ENCODE measurements around the gene ZBED1. TPM values are rescaled to one million over a fixed set of nuclear protein-coding genes. Genes with fewer than 3 reads are reported as not detected.
"Not testable (repeated sequence)": the region's sequence is repeated elsewhere in the genome, so short reads cannot be mapped to it uniquely, and the experiment has no call there.

ZBED1 gene
- total RNA-seq, result 10 to 100 TPM; 19.2 to 33.4 TPM

DNA sequence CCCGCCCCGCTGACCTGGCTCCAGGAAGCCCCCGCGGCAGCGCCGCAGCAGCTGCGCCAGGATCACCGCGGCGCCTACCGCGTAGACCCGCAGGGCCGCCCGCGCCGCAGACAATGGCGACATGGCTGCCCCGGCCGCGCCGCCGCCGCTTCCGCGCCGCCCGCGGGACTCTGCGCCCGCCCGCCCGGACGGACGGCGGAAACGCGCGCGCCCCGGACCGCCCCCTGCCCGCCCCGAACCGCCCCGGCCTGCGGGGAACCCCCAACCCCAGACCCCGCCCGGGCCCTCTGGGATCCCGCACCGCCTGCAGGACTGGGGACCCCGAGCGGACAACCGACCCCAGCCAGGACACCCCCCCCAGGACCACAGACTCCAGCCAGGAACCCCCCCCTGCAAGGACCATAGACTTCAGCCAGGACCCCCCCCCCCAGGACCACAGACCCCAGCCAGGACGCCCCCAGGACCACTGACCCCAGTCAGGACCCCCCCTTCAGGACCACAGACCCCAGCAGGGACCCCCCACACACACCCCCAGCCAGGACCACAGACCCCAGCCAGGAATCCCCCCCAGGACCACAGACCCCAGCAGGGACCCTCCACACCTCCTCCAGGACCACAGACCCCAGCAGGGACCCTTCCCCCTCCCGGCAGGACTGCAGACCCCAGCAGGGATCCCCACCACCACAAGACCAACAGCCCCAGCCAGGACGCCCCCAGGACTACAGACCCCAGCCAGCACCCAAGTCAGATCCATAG, at the start of gene ZBED1, which contains the start of gene DHRSX:
ZBED1 (minus strand) TSS at position 174 of the 756 bp plus-strand sequence. CDS start 10,257 bp downstream, outside the sequence.
DHRSX (minus strand) TSS at position 174 of the 756 bp plus-strand sequence; CDS start at position 123, 51 bp downstream.
- peak; percentile 60 to 66 for DNase-seq (ENCODE audit: low spot score in 2 of 2)
- Mint-ChIP-seq H3K9me3 (no peaks in the 10 kb centered on the region), H3K27ac (peak within 1 kb of the TSS; percentile 91 to 94), H3K36me3 (peaks cover 0 to 8% of the 10 kb centered on the region in 2 donors)
- ATAC-seq, result peak; percentile 76 to 82

DNA sequence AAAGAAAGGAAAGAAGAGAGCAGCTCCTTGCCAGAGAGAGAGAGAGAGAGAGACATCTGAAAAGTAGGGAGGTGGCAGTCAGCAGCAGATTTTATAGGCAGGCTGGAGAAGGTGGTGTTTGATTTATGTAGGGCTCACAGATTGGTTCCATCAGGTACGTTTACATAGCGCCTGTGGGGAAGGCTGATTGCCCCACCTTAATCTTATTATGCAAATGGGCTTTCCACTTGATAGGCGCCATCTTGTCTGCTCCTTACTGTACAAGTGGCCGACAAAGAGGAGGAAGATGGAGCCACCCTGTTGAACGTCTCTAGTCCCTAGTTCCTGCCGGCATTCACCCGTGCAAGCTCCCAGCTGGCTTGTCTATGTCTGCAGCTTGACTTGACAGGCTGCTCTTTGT, 49.1 kb upstream of the ZBED1 start:
- ATAC-seq (no peak), DNase-seq (ENCODE audit: low spot score in 2 of 2) (no peak)
- Mint-ChIP-seq H3K36me3 (peaks cover under 1 to 5% of the 10 kb centered on the region in 2 donors), H3K27ac (no peak overlapping the region), H3K9me3 (peaks cover 0 to 8% of the 10 kb centered on the region in 2 donors)

DNA sequence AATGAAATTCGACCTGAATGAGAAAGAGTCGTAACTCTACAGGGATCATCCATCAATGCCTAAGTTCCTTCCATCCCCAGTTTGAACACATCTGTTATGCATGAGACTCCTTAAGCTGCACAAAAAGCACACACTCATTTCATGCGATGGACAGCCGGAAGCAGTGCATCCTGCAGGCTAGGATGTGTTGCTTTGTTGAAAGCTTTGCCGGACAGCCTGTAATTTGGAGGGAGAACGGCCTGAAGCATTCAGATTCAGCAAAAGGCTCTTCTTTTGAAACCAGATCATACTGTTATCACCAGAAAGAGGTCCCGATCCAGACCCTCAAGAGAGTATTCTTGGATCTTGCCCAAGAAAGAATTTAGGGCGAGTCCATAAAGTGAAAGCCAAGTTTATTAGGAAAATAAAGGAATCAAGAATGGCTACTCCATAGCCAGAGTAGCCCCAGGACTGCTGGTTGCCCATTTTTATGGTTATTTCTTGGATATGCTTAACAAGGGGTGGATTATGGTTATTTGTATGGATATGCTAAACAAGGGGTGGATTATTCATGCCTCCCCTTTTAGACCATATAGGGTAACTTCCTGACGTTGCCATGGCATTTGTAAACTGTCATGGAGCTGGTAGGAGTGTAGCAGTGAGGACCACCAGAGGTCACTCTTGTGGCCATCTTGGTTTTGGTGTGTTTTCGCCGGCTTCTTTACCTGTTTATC, 48.1 kb upstream of the ZBED1 start:
- H3K9me3 Mint-ChIP-seq, result peaks cover 0 to 8% of the 10 kb centered on the region in 2 donors
- no peak for DNase-seq (ENCODE audit: low spot score in 2 of 2)
- H3K27ac Mint-ChIP-seq, result no peak overlapping the region
- H3K36me3 Mint-ChIP-seq, result peaks cover 0 to 5% of the 10 kb centered on the region in 2 donors
- ATAC-seq, result no peak

DNA sequence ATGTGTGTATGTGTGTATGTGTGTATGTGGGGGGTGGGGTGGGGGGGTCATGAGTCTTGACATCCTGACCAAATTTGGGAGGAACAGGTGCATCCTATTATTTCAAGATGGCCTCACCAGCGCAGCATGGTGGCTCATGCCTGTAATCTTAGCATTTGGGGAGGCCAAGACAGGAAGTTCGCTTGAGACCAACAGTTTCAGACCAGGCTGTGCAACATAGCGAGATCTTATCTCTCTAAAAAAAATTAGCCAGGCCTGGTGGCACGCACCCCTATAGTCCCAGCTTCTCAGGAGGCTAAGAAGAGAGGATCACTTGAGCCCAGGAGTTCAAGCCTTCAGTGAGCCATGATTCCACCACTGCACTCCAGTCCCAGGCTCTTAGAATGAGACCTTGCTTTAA, 47.0 kb upstream of the ZBED1 start:
- no peak for DNase-seq (ENCODE audit: low spot score in 2 of 2)
- Mint-ChIP-seq H3K9me3 (peaks cover 0 to 8% of the 10 kb centered on the region in 2 donors), H3K36me3 (peaks cover 0 to 5% of the 10 kb centered on the region in 2 donors), H3K27ac (no peak overlapping the region)
- no peak for ATAC-seq

DNA sequence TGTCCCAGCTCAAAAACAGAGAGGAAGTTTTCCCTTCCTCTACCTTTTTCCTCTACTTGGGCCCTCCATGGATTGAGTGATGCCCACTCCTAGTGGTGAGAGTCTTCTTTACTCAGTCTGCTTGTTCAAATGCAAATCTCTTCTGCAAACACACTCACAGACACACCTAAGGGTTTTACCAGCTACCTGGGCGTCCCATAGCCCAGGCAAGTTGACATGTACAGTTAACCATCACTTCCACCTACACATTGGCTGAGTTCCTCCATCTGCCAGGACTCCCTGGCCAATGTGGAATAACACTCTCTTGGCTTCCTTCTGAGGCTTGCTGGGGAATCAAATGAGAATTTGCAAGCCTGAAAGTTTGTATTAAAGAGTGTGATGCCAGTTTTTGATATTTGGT, 45.7 kb upstream of the ZBED1 start:
- DNase-seq (ENCODE audit: low spot score in 2 of 2), result no peak
- Mint-ChIP-seq H3K27ac (no peak overlapping the region), H3K9me3 (peaks cover 0 to 8% of the 10 kb centered on the region in 2 donors), H3K36me3 (peaks cover 0 to 5% of the 10 kb centered on the region in 2 donors)
- no peak for ATAC-seq

DNA sequence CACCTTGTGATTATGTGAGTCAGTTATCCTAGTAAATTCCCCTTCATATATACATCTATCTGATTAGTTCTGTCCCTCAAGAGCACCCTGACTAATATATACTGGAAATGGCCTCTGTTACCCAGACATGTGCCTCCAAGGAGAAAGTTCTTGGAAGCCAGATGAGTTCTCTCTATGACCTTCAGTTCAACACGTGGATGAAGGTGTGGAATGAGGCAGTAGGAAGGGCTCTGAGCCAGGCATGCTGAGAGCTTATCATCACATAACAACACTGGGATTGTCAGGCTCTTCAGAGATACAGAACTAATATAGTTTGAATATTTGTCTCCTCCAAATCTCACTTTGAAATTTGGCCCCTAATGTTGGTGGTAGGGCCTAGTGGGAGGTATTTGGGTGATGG, 44.4 kb upstream of the ZBED1 start:
- DNase-seq (ENCODE audit: low spot score in 2 of 2) (no peak), ATAC-seq (no peak)
- Mint-ChIP-seq H3K36me3 (peaks cover 0 to 5% of the 10 kb centered on the region in 2 donors), H3K27ac (no peak overlapping the region), H3K9me3 (peaks cover 0 to 8% of the 10 kb centered on the region in 2 donors)

DNA sequence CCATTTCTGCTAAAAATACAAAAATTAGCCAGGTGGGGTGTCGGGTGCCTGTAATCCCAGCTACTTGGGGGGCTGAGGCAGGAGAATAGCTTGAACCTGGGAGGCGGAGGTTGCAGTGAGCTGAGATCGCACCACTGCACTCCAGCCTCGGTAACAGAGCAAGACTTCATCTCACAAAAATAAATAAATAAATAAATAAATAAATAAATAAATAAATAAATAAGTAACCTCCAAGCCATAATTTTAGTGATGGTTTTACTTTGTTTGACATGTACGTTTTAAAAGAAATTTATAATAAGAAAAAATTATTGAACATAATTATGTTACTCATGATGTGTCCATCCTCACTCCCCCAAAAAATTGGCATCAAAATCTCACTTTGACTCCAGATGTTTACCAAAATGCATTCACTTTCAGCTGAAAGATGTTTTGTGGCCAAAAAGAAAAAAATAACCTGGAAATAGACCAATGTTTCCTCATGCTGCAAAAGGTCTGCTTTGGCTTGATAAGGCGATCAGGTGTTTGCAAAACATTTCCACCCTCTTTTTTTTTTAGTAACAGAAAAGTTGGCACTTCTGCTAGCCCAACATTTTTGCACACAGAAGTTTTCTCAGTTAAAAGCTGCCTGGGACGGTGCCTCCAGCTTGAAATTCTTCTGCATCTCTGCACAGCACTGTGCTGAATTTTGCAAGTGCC, 42.2 kb upstream of the ZBED1 start:
- Mint-ChIP-seq H3K36me3 (no peaks in the 10 kb centered on the region), H3K9me3 (peaks cover 0 to 8% of the 10 kb centered on the region in 2 donors), H3K27ac (no peak overlapping the region)
- DNase-seq (ENCODE audit: low spot score in 2 of 2), result no peak
- ATAC-seq, result no peak

DNA sequence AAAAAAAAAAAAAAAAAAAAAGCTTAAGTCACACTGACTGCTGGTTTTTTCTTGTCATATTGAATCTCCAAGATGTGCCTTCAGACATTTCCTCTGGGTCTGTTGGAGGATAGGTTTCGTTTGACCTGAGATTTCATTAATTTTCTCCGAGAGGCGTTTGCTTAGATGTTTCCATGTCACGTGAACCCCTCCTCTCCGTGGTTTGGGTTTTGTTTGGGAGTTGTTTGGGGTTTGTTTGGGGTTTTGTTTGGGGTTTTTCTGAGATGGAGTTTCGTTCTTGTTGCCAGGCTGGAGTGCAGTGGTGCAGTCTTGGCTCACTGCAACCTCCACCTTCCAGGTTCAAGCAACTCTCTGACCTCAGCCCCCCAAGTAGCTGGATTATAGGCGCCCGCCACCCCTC, 40.8 kb upstream of the ZBED1 start:
- ATAC-seq (no peak), DNase-seq (ENCODE audit: low spot score in 2 of 2) (no peak)
- no peaks in the 10 kb centered on the region for H3K36me3 Mint-ChIP-seq
- no peak overlapping the region for H3K27ac Mint-ChIP-seq
- H3K9me3 Mint-ChIP-seq, result peaks cover 0 to 8% of the 10 kb centered on the region in 2 donors

DNA sequence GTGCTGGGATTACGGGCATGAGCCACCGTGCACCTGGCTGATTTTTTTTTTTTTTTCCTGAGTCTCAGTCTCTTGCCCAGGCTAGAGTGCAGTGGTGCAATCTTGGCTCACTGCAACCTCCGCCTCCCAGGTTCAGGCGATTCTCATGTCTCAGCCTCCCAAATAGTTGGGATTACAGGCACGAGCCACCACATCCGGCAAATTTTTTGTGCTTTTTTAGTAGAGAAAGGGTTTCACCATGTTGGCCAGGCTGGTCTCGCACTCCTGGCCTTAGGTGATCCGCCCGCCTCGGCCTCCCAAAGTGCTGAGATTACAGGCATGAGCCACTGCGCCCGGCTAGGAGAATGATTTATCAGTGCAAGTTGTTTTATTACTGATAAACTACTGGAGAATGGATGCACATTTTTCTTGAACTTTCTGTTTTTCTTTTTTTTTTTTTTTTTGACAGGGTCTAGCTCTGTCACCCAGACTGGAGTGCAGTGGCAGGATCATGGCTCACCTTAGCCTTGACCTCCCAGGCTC, 39.7 kb upstream of the ZBED1 start:
- Mint-ChIP-seq H3K36me3 (no peaks in the 10 kb centered on the region), H3K27ac (no peak overlapping the region), H3K9me3 (peaks cover 0 to under 1% of the 10 kb centered on the region in 2 donors)
- no peak for DNase-seq (ENCODE audit: low spot score in 2 of 2)
- ATAC-seq, result no peak

DNA sequence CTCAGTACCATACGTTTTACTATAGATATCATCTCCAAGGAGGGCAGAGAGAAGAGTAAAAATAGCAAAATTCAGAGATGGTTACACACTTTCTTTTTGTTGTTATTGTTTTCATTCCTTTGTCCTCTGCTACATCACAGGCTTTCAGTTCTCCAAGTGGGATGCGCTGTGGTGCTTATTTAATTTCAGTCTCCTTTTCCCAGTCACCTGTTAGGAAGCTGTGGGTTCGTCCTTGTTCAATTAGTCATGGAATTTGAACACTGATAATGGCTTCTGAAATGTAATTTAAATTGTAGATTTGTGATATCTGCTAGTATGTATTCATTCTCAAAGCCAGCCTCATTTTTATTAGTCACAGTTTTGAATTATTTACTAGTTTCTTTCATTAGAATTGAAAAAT, 38.8 kb upstream of the ZBED1 start:
- no peak overlapping the region for H3K27ac Mint-ChIP-seq
- no peaks in the 10 kb centered on the region for H3K36me3 Mint-ChIP-seq
- ATAC-seq (no peak), DNase-seq (ENCODE audit: low spot score in 2 of 2) (no peak)
- no peaks in the 10 kb centered on the region for H3K9me3 Mint-ChIP-seq

DNA sequence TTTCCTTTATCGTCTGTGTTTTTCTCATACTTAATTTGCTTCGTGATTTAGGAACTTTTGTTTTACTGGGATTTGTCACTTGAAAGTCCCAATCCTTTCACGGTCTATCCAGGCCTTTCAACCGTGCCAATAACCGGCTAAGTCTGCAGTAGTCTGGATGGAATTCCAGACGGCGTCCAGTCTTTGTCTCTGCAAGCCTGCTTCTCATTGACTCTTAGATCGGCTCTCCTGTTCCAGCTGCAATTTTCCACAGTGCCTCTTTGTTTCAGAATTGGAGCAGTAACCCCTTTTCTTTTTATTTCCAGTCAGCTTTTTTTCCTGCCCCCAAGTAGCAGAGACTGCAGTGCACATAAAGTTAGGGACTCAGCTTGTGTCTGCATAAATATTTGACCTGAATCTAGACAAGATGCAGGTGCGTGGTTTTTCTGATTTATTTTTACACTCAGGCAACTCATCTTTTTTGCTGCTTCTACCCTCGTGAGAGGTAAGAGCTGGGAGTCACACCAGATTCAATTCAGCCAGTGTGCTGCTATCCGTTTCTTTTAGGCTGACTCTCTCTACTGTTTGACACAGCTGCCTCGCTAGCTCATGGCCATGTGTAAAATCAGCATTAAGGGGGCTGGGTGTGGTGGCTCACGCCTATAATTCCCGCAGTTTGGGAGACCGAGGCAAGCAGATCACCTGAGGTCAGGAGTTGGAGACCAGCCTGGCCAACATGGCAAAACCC, 37.4 kb upstream of the ZBED1 start:
- no peak for DNase-seq (ENCODE audit: low spot score in 2 of 2)
- Mint-ChIP-seq H3K27ac (no peak overlapping the region), H3K36me3 (no peaks in the 10 kb centered on the region), H3K9me3 (no peaks in the 10 kb centered on the region)
- no peak for ATAC-seq

DNA sequence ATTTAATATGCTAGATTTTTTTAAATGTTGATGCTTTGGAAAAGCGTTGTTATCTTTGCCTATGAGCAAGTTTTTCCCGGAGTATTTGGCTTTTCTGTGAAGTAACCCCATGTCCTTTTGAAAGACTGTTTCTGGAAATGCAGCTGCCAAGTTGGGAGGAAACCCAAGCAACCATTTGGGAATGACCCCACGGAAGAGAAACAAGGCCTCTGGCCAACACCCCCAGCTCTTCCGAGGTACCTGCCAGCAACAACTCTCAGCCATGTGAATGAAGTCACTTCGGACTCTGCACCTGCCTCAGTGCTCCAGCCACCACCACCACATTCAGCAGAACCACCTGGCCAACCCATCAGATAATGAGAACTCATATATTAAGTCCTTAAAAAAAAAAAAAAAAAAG, 36.2 kb upstream of the ZBED1 start:
- DNase-seq (ENCODE audit: low spot score in 2 of 2) (no peak), ATAC-seq (no peak)
- Mint-ChIP-seq H3K9me3 (no peaks in the 10 kb centered on the region), H3K36me3 (no peaks in the 10 kb centered on the region), H3K27ac (no peak overlapping the region)

DNA sequence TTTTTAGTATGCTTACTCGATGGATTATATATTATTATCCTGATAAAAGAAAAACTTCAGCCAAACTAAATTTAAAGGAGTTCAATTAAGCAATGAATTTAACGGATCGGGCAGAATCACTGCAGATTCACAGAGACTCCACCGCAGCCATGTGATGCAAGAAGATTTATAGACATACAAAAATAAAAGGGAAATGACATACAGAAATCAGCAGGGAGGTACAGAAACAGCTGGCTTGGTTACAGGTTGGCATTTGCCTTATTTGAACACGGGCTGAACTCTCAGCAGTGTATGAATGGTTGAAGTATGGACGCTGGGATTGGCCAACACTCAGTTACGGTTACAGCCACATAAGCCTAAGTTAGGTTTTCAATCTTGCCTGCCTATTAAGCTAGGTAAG, 35.4 kb upstream of the ZBED1 start:
- ATAC-seq (no peak), DNase-seq (ENCODE audit: low spot score in 2 of 2) (no peak)
- Mint-ChIP-seq H3K36me3 (no peaks in the 10 kb centered on the region), H3K27ac (no peak overlapping the region), H3K9me3 (no peaks in the 10 kb centered on the region)

DNA sequence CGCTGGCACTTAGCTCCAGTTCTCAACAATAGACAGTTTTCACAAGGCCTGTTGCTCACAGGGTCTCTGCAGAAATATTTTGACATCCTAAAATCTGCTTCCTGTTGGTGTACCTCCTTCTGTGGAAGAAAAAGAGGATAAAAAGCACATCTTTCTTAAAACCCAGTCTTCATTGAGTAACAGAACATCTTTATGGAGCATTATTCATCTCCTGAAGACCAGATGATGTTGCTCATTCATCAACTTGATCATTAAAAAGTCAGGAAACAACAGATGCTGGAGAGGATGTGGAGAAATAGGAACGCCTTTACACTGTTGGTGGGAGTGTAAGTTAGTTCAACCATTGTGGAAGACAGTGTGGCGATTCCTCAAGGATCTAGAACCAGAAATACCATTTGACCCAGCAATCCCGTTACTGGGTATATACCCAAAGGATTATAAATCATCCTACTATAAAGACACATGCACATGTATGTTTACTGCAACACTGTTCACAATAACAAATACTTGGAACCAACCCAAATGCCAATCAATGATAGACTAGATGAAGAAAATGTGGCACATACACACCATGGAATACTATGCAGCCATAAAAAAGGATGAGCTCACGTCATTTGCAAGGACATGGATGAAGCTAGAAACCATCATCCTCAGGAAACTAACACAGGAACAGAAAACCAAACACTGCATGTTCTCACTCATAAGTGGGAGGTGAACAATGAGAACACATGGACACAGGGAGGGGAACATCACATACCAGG, 33.7 kb upstream of the ZBED1 start:
- H3K9me3 Mint-ChIP-seq; DNase-seq (ENCODE audit: low spot score in 2 of 2); H3K27ac Mint-ChIP-seq; ATAC-seq; H3K36me3 Mint-ChIP-seq: not testable (repeated sequence)

DNA sequence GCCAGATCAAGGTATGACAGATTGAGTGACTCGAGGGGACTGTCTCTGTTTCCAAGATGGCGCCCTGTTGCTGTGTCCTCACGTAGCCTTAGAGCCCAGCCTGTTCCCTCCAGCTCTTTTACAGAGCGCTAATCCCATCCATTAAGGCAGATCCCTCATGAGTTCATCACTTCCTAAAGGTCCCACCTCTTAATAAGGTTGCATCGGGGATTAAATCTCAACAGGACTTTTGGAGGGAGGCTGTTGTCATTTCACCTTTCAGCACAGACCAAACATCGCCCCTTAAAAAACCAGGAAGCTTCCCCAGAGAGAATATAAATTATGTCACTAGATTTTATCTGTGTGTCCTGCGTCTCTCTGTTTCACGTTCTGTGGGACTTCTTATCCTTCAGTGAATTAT, 32.6 kb upstream of the ZBED1 start:
- ATAC-seq, result no peak
- no peak overlapping the region for H3K27ac Mint-ChIP-seq
- H3K36me3 Mint-ChIP-seq, result no peaks in the 10 kb centered on the region
- DNase-seq (ENCODE audit: low spot score in 2 of 2), result no peak
- no peaks in the 10 kb centered on the region for H3K9me3 Mint-ChIP-seq

DNA sequence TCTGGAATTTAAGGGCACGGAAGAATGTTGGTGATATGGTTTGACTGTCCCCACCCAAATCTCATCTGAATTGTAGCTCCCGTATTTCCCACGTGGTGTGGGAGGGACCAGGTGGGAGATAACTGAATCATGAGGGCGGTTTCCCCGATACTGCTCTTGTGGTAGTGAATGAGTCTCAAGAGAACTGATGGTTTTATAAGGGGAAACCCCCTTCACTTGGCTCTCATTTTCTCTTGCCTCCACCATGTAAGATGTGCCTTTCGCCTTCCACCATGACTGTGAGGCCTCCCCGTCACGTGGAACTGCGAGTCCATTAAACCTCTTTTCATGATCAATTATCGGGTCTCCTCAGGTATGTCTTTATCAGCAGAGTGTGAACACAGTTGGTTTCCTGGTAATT, 25.6 kb upstream of the ZBED1 start:
- no peaks in the 10 kb centered on the region for H3K36me3 Mint-ChIP-seq
- ATAC-seq, result no peak
- H3K9me3 Mint-ChIP-seq, result no peaks in the 10 kb centered on the region
- no peak overlapping the region for H3K27ac Mint-ChIP-seq
- DNase-seq (ENCODE audit: low spot score in 2 of 2), result no peak
